Psoas muscle (tissue), 8 donors: ENCODE measurements around the gene HEYL. TPM values are rescaled to one million over a fixed set of nuclear protein-coding genes. Genes with fewer than 3 reads are reported as not detected.

Experiments used
- ATAC-seq, 4 donors: fragments of 200-7000 bp; cut with Tn5 transposase; one replicate each; pipeline ENCODE4 v1.9.1; 2020; ENCODE audit warnings: moderate library complexity in 3 of 4, mild to moderate bottlenecking in 2 of 4
- DNase-seq, 2 donors: peaks; one replicate each; pipeline ENCODE4 v3.0.0-alpha.2; 2020
- H3K27ac ChIP-seq: fragments of 200-600 bp; one replicate; pipeline ENCODE4 v1.8.0; 2022
- H3K27me3 ChIP-seq, 3 donors: fragments of 200-600 bp in 1 of 3; one replicate each; pipeline versions ENCODE4 v1.6.1 to v1.8.0; 2013 to 2022; ENCODE audit warnings: low read length in 2 of 3, mild to moderate bottlenecking in 2 of 3, moderate library complexity in 1 of 3; ENCODE audit not compliant: insufficient read depth in 3 of 3
- H3K36me3 ChIP-seq, 2 donors: fragments of 200-600 bp in 1 of 2; one replicate each; pipeline versions ENCODE4 v1.6.1 to v1.8.0; 2013 to 2022; ENCODE audit warnings: low read depth in 1 of 2, mild to moderate bottlenecking in 1 of 2, moderate library complexity in 1 of 2; ENCODE audit not compliant: insufficient read depth in 1 of 2
- H3K4me1 ChIP-seq: fragments of 200-600 bp; one replicate; pipeline ENCODE4 v1.8.0; 2022
- H3K4me3 ChIP-seq: fragments of 200-600 bp; one replicate; pipeline ENCODE4 v1.8.0; 2022; ENCODE audit warnings: mild to moderate bottlenecking
- H3K9me3 ChIP-seq: fragments of 200-600 bp; one replicate; pipeline ENCODE4 v1.8.0; 2022
- WGBS, 3 donors: extraction: QIAGEN DNeasy Blood & Tissue Kit; methylation state at CpG; one replicate each; pipeline versions ENCODE4 v1.1.6 to v1.1.7; 2013; 5-methylcytosine and 5-hydroxymethylcytosine counted together
- intact Hi-C, 2 donors: fragments of 100-400 bp; cut with DNase I; formaldehyde crosslinking; loops; one replicate each; pipeline versions ENCODE4 v1.11.0 to v1.14.2; 2022
- long read RNA-seq, 2 donors: library from polyadenylated mRNA; unstranded; transcript quantifications; one replicate each; pipeline ENCODE4 v2.0.0, GENCODE V29; 2021
- polyA plus RNA-seq, 3 donors: library from polyadenylated mRNA; stranded (reverse); fragments of 200-250 nt; gene quantifications; one replicate each; pipeline ENCODE4 v1.2.3, GENCODE V29; 2013
- total RNA-seq, 4 donors: library from RNA; stranded (reverse); fragmentation: NEBNext Ultra II Directional in 2 of 4; extraction: Animal tissue kit (Norgen Biotek cat#: 25700) in 2 of 4; gene quantifications; one replicate each; pipeline versions ENCODE4 v1.2.1 to v1.2.4, GENCODE V29; 2021 to 2023
- TF ChIP-seq, protein P1 (sequence below): fragments of 200-600 bp; IDR thresholded peaks from one replicate; pipeline ENCODE4 v1.8.0; 2022; ENCODE audit warnings: antibody characterized with exemption
- donor health status: healthy with polysubstance abuse.
- donor health status: DM: no; HTN: no; CAD: no; lungs with moderate emphysema.
- donor health status: Bipolar disorder and iron deficiency.
- donor health status: healthy.
- donor health status: DM: yes; HTN: yes; CAD: no.
- donor health status: DM: no; HTN: no; CAD: no.
- donor health status: DM: no; HTN: no; CAD: no.
- donor health status: DM: yes; HTN: yes; CAD: no.

HEYL gene
- 10 to 100 TPM in 1 of 4 donors, 1 to 10 TPM in 3; 4.1 to 10.0 (median 6.5) TPM for total RNA-seq
- polyA plus RNA-seq: 1 to 10 TPM; 2.1 to 5.8 (median 3.2) TPM
- long read RNA-seq, donor 1, partial matches to known transcripts: 0 of 5 reads
- long read RNA-seq, donor 1, other reads (novel, unspliced or antisense): 4 of 5 reads
- long read RNA-seq, donor 2, partial matches to known transcripts: 1 of 14 reads
- long read RNA-seq, donor 2, other reads (novel, unspliced or antisense): 9 of 14 reads

GRCh38 chr1:39639305-39640130, at the start of gene HEYL:
HEYL (minus strand) TSS chr1:39639643; CDS start chr1:39639625, 18 bp downstream.
- H3K27me3 ChIP-seq: no peaks in the 10 kb centered on the region
- no peaks in the 10 kb centered on the region for H3K9me3 ChIP-seq
- WGBS, 3 donors: 6 to 11% (median 8%) methylated on average over 81 to 87 of the region's 88 CpGs
- intact Hi-C loops: no loop called here
- ATAC-seq (peak; percentile 78 to 82 (median 82)), DNase-seq (peak; percentile 79 to 87)
- peak within 1 kb of the TSS; percentile 72 for H3K27ac ChIP-seq
- TF ChIP-seq, protein P1, sequence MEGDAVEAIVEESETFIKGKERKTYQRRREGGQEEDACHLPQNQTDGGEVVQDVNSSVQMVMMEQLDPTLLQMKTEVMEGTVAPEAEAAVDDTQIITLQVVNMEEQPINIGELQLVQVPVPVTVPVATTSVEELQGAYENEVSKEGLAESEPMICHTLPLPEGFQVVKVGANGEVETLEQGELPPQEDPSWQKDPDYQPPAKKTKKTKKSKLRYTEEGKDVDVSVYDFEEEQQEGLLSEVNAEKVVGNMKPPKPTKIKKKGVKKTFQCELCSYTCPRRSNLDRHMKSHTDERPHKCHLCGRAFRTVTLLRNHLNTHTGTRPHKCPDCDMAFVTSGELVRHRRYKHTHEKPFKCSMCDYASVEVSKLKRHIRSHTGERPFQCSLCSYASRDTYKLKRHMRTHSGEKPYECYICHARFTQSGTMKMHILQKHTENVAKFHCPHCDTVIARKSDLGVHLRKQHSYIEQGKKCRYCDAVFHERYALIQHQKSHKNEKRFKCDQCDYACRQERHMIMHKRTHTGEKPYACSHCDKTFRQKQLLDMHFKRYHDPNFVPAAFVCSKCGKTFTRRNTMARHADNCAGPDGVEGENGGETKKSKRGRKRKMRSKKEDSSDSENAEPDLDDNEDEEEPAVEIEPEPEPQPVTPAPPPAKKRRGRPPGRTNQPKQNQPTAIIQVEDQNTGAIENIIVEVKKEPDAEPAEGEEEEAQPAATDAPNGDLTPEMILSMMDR: peak; percentile 45
- peak within 1 kb of the TSS; percentile 70 for H3K4me3 ChIP-seq
- H3K4me1 ChIP-seq: peaks cover 14% of the 10 kb centered on the region
- no peaks in the 10 kb centered on the region for H3K36me3 ChIP-seq

GRCh38 chr1:39689214-39689613, 49.8 kb upstream of the HEYL start:
- no peaks in the 10 kb centered on the region for H3K9me3 ChIP-seq
- peaks cover 15% of the 10 kb centered on the region for H3K4me1 ChIP-seq
- intact Hi-C loops: loop anchor here in 1 of 2 donors (2.0 kb wide), 1 partner anchor 16 kb away; the partner anchor contains the start of gene NT5C1A
- H3K36me3 ChIP-seq: no peaks in the 10 kb centered on the region
- no peak overlapping the region for H3K27ac ChIP-seq
- no peak for DNase-seq
- H3K27me3 ChIP-seq: peaks cover 0 to 12% (median 0%) of the 10 kb centered on the region in 3 donors
- 72 to 82% (median 72%) methylated on average over 2 of the region's 2 CpGs for WGBS, 3 donors
- no peak overlapping the region for H3K4me3 ChIP-seq
- TF ChIP-seq, protein P1: no peak
- ATAC-seq: no peak

GRCh38 chr1:39688706-39689105, 49.3 kb upstream of the HEYL start:
- intact Hi-C loops: loop anchor here in 1 of 2 donors (2.0 kb wide), 1 partner anchor 16 kb away; the partner anchor contains the start of gene NT5C1A
- H3K27me3 ChIP-seq: peaks cover 0 to 14% (median 2%) of the 10 kb centered on the region in 3 donors
- H3K36me3 ChIP-seq: no peaks in the 10 kb centered on the region
- 68 to 81% (median 79%) methylated on average over 3 of the region's 3 CpGs for WGBS, 3 donors
- no peak overlapping the region for H3K4me3 ChIP-seq
- ATAC-seq (no peak), DNase-seq (no peak)
- H3K9me3 ChIP-seq: no peaks in the 10 kb centered on the region
- peaks cover 15% of the 10 kb centered on the region for H3K4me1 ChIP-seq
- TF ChIP-seq, protein P1: no peak
- no peak overlapping the region for H3K27ac ChIP-seq

DNA sequence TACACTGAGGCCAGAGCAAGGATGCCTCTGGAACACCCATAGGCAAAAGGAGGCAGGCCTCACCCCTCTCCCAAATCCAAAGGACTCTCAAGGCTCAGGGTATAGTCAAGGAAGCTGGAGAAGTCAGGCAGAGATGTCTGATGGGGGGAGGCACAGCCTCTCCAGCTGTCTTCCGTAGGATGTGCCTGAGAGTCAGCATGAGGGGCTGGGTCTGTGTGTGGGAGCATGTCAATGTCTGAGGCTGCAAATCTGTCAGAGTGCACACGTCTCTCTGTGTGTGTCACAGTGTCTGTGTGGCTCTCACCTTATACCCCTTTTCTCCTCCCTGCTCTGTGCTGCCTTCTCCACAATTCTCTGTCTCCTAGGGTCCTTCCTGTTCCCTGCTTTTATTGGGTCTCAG, 47.8 kb upstream of the HEYL start:
- no peak overlapping the region for H3K27ac ChIP-seq
- no peaks in the 10 kb centered on the region for H3K36me3 ChIP-seq
- DNase-seq (no peak), ATAC-seq (no peak)
- H3K9me3 ChIP-seq: no peaks in the 10 kb centered on the region
- H3K27me3 ChIP-seq: peaks cover 0 to 18% (median 5%) of the 10 kb centered on the region in 3 donors
- peaks cover 5% of the 10 kb centered on the region for H3K4me1 ChIP-seq
- intact Hi-C loops: no loop called here
- WGBS, 3 donors: 47 to 68% (median 64%) methylated on average over 2 of the region's 2 CpGs
- TF ChIP-seq, protein P1: no peak
- no peak overlapping the region for H3K4me3 ChIP-seq
